T47D (cell line): Measurements from ENCODE around the gene CDC45.
"Not testable (repeated sequence)": the region's sequence is repeated elsewhere in the genome, so short reads cannot be mapped to it uniquely, and the experiment has no call there.

Experiments
- DNase-seq, 2 experiments: peaks; one replicate each; pipeline versions ENCODE4 v3.0.0 to v3.0.0-alpha.2; 2011 to 2012; ENCODE audit warnings: low read depth in 1 of 2, low spot score in 1 of 2
- JUND ChIP-seq: IDR thresholded peaks from 2 replicates; pipeline ENCODE4 v1.6.1; 2012; ENCODE audit warnings: low read depth
- in situ Hi-C: cut with HindIII; loops from 2 replicates; pipeline ENCODE4 v1.10.0; 2016; ENCODE audit warnings: low sequenced_read_pairs, low pct_unique_long_range_greater_than_20kb

CDC45 gene

DNA sequence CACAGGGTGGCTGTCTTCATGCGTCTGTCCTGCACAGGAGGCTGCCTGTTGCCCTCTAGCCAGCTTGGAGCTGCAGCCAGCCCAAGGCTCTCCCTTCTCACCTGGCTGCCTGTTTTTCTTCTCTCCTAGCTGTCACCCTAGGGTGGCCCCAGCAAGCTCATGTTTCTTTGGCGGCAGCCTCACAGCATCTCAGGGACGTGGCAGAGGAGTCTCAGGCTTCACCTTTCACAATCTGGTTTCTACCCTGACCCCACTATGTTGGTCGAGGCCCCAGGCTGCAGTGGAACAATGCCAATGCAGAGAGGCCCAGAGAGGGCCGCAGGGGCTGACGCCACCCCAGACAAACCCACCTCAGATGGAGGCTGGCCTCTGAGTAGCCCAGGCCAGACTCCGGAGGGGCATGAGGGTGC, 47.0 kb downstream of the CDC45 start:
- in situ Hi-C loops, result no loop called here
- no peak for TF ChIP-seq JUND
- DNase-seq, result no peak

DNA sequence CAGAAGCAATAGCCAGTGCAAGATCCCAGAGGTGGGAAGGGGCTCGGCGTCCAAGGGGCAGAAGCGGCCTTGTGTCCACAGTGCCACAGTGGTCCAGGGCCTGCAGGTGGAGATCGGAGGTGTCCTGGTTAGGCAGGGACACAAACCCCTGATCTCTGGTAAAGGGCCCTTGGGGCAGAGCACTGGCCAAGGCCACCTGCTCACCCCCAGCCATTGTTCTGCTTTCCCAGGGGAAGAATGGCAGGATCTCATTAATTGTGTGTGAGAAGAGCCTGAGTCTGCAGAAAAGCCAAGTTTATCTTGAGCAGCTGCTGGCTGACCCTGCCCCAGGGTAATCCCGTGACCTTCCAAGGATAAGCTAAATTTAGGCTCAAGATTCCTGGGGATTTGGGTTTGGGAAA, 47.6 kb downstream of the CDC45 start:
- TF ChIP-seq JUND, result no peak
- in situ Hi-C loops, result no loop called here

DNA sequence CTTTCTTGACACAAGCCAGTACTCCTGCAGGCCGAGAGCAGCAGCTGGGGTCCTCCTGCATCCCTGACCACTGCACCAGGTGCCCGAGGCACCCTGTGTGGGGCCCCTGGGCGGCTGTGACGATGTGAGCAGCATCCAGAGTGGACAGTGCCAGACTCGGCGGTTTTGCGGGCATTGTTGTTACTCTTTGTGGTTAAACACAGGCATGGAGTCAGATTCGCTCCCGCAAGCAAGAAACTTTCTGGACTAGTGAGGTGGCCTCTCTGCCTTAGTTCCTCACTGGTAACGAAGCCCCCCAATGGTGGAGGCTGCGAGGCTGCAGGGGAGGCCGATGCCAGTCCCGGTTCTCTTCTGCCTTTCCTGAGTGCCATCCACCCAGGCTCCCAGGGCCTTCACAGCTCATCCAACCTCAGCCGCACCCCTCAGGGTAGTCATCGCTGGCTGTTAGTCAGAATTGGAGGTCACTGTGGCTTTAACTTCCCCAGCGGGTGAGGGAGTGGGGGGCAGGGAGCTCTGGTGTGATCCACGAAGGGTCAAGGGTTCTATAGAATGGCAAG, 48.2 kb downstream of the CDC45 start:
- TF ChIP-seq JUND, result no peak
- DNase-seq, result no peak
- in situ Hi-C loops, result no loop called here

More for the DNA sequence above, 47.6 kb downstream of the CDC45 start:
- no peak for DNase-seq

DNA sequence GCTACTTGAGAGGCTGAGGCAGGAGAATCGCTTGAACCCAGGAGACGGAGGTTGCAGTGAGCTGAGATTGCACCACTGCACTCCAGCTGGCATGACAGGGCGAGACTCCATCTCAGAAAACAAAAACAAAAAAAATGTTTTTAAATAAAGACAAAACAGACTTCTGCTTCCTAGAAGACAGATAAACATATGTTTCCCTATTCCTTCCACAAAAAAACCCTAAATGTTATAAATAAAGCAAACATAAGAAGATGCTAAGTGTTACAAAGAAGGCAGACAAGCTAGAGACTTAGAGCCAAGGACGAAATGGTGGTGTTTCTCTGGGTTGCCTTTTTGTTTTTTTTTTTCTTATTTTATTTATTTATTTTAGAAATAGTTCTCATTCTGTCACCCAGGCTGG, 50.1 kb downstream of the CDC45 start:
- DNase-seq, result no peak
- in situ Hi-C loops, result no loop called here
- no peak for TF ChIP-seq JUND

DNA sequence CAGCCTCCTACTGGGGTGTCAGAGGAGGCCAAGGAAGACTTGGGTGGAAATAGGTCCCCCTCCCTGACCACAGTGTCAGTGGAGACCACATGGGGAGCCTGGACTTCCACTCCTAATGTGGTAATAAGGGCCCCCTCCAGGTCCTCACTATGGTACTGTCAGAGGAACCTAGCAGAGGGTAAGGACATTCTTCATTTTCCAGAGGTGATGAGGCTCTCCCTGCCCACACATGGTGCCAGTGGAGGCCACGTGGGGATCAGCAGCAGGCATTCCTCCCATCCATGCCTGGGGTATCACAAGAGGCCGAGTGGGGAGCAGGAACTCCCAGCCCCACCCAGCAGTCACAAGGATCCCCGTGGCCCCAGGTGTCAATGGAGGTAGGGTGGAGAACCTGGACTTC, 51.0 kb downstream of the CDC45 start:
- in situ Hi-C loops, result no loop called here
- no peak for TF ChIP-seq JUND
- no peak for DNase-seq

GRCh38 chr22:19531327-19531726, 51.6 kb downstream of the CDC45 start:
- in situ Hi-C loops, DNase-seq: not testable (repeated sequence)

DNA sequence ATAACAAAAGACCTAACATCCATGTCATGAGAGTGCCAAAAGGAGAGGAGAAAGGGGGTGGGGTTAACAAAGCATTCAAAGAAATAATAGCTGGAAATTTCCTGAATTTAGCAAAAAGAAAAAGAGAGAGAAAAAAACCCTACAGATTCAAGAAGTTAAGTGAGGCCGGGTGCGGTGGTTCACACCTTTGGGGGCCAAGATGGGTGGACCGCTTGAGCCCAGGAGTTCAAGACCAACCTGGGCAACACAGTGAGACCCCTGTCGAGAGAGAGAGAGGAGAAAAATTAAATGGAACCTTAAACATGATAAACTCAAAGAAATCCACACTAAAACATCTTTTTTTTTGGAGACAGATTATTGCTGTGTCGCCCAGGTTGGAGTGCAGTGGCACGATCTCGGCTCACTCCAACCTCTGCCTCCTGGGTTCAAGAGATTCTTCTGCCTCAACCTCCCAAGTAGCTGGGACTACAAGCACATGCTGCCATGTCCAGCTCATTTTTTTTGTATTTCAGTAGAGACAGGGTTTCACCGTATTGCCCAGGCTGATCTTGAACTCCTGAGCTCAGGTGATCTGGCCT, 53.4 kb downstream of the CDC45 start:
- in situ Hi-C loops, result no loop called here
- no peak for TF ChIP-seq JUND
- no peak for DNase-seq

DNA sequence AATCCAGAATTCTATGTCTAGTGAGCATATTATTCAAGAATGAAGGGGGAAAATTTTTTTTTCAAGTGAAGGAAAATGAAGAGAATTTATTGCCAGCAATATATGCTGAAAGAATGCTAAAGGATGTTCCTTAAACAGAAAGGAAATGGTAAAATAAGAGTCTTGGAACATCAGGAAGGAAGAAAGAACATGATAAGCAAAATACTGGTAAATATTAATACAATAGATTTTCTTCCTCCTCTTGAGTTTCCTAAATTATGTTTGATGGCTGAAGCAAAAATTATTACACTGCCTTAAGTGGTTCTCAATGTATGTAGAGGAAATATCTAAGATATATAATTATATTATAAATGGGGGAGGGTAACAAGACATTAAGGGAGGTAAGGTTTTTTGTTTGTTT, 54.1 kb downstream of the CDC45 start:
- no peak for TF ChIP-seq JUND
- no peak for DNase-seq
- in situ Hi-C loops, result no loop called here

- in situ Hi-C loops, result no loop called here
- no peak for DNase-seq
- TF ChIP-seq JUND, result no peak
These were observed 55.3 kb downstream of the CDC45 start for GRCh38 chr22:19535001-19535400.

- no peak for DNase-seq
- no peak for TF ChIP-seq JUND
- in situ Hi-C loops, result no loop called here
These were observed 56.8 kb downstream of the CDC45 start for GRCh38 chr22:19536564-19536963.

DNA sequence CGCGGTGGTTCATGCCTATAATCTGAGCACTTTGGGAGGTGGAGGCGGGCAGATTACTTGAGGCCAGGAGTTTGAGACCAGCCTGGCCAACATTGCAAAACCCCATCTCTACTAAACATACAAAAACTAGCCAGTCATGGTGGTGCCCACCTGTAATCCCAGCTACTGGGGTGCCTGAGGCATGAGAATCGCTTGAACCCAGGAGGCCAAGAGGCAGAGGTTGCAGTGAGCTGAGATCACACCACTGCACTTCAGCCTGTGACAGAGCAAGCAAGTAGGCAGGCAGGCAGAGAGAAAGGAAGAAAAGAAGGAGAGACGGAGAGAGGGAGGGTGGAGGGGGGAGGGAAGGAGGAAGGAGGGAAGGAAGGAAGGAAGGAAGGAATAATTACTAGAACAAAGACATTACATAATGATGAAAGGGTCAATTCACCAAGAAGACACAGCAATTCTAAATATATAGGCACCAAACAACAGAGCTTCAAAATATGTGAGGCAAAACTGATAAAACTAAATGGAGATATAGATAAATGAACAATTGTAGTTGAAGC, 58.3 kb downstream of the CDC45 start:
- in situ Hi-C loops, result no loop called here
- DNase-seq, result no peak
- TF ChIP-seq JUND, result no peak

- no peak for DNase-seq
- in situ Hi-C loops, result no loop called here
- no peak for TF ChIP-seq JUND
These were observed 60.7 kb downstream of the CDC45 start for GRCh38 chr22:19540394-19540793.

DNA sequence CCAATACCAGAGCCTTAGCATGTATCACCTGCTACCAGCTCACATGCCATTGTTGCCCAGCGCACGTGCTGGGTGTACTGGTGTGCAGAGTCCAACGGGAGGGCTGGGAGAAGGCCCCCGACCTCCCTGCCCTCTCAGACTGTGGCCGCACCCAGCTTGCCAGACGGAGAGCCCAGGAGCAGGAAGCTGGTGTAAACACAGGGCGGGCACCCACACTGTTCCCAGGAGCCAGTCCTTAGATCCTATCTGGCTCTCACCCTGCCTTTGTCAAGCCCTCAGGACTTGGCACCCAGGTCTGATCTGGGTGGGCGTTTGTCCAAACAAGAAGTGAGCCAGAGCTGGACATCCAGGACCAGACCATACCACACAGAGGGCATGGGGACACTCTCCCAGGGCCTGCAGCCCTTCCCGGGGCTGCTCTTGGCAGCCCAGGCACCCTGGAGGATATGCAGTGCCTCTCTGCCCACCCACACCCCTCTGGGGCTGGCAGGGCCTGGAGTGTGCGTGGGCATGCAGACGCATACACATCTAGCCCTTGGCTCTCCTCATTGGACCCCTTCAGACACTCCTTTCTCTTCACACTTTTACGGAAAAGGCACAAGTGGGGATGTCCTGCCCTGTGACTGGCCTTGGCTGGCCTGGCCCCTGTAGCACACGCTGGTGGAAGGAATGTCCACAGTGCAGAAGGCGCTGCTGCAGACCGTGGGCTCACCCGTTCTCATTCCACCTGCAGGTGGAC, 64.4 kb downstream of the CDC45 start:
- DNase-seq, result peak in 1 of 2 experiments; percentile 56
- no peak for TF ChIP-seq JUND
- in situ Hi-C loops, result no loop called here
